GM12878 (cell line): ENCODE measurements around the gene MSH4.

ENCODE experiments used
- CTCF ChIP-seq, 3 experiments: IDR thresholded peaks in 2 of 3; conservative IDR thresholded peaks in 1 of 3; 2 replicates each; pipeline ENCODE4 v1.5.1; 2011; ENCODE audit warnings: low read depth in 3 of 3, low read length in 3 of 3, mild to moderate bottlenecking in 3 of 3, control low read depth in 2 of 3, moderate library complexity in 2 of 3, inconsistent platforms in 1 of 3, mixed read lengths in 1 of 3; ENCODE audit not compliant: control insufficient read depth in 2 of 3, insufficient read depth in 1 of 3; ENCODE audit errors: extremely low read depth in 1 of 3
- FOS ChIP-seq: IDR thresholded peaks from 3 replicates; pipeline ENCODE4 v1.6.1; 2011; ENCODE audit warnings: borderline replicate concordance; ENCODE audit not compliant: insufficient read length; ENCODE audit errors: extremely low read depth
- MXI1 ChIP-seq: fragments of 150-350 bp; IDR thresholded peaks from 2 replicates; pipeline ENCODE4 v1.6.1; 2011; ENCODE audit warnings: low read depth, mild to moderate bottlenecking, inconsistent platforms, low read length, improper control_type of control experiment
- NRF1 ChIP-seq: conservative IDR thresholded peaks from 2 replicates; pipeline ENCODE4 v1.6.1; 2011; ENCODE audit warnings: mild to moderate bottlenecking, low read depth, low read length, improper control_type of control experiment
- POLR2A ChIP-seq: IDR thresholded peaks from 2 replicates; pipeline ENCODE4 v1.6.1; 2011; ENCODE audit warnings: low read depth, mild to moderate bottlenecking, low read length
- SP1 ChIP-seq: IDR thresholded peaks from one replicate; pipeline ENCODE4 v1.6.1; 2011; ENCODE audit warnings: low read depth, low read length
- TAF1 ChIP-seq: IDR thresholded peaks from 2 replicates; pipeline ENCODE4 v1.6.1; 2011; ENCODE audit warnings: mild to moderate bottlenecking, low read depth, low read length, borderline replicate concordance

GRCh38 chr1:75879985-75880384 lies 83.3 kb downstream of the MSH4 start:
- TF ChIP-seq FOS (no peak), NRF1 (no peak), CTCF (IDR thresholded peaks at IDR 0.05 in 2 of 3, conservative IDR thresholded peaks at IDR 0.05 in 1 of 3; ENCODE audit: control insufficient read depth in 2 of 3, extremely low read depth in 1 of 3, insufficient read depth in 1 of 3, low read depth in 3 of 3, low read length in 3 of 3) (no peak), POLR2A (no peak), MXI1 (no peak), SP1 (no peak), TAF1 (no peak)
